ENCODE data around the gene ROS1.

DNA sequence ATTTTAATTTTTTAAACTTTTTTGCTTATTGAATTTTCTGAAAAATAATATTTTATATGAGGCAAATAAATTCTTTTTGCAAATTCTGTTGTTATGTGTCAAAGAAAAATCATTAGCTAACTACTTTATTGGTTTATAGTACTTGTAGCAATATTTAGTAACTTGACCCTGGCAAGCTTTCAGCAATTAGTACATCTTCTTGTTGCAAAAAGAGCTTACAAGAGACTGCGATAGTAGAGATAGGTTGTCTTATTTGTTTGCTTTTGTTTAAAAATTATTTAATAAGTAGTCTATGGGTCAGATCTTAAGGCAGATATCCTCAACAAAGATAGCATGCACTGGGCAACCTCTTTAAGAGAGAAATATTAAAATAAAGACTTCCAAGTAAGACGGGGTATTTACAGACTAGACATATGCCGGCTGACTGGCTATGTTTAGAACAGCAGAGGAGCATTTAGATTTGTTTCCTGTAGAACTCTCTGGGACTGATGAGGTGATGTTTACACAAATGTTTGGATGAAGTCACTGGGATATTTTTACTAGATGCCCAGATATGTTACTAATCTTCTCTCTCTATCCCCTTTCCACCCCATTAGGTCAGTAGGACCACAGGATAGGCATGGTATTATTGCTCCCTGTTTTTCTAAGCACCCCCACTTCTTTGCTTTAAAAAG is 135.4 kb downstream of the ROS1 start:
- TF ChIP-seq POLR2AphosphoS5 (IDR thresholded peaks at IDR 0.05; ENCODE audit: low read depth, low read length) (no peak), POLR2A (IDR thresholded peaks at IDR 0.05; ENCODE audit: low read depth, low read length) (no peak)

Measured in GM12892 (cell line).